ENCODE data around the gene RNF130.

Gene RNF130

DNA sequence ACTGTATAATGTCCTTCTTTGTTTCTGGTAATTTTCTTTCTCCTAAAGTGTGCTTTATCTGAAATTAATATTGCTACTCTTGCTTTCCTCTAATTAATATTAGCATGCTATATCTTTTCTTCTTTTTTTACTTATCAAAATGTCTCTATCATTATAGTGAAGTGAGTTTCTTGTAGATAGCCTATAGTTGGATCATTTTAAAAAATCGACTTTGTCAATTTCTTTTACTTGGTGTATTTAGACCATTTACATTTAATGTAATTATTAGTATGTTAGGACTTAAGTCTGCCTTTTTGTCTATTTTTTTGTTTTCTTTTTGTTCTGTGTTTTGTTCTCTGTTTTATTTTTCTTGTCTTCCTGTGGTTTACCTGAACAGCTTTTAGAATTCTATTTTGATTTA, 35.4 kb upstream of the RNF130 start:
- Histone ChIP-seq H3K9me3 (ENCODE audit: insufficient read depth, low read length) (peaks cover 10% of the 10 kb centered on the region), H3K36me3 (replicated peaks; ENCODE audit: low read depth, low read length) (no peaks in the 10 kb centered on the region), H4K20me1 (ENCODE audit: insufficient read depth, low read length) (no peaks in the 10 kb centered on the region), H3K4me2 (ENCODE audit: low read length) (no peak overlapping the region), H3K79me2 (ENCODE audit: low read length) (no peaks in the 10 kb centered on the region), H3K27ac (ENCODE audit: low read length) (no peak overlapping the region), H3K9ac (ENCODE audit: low read length) (no peak overlapping the region), H3K4me1 (ENCODE audit: low read length) (no peaks in the 10 kb centered on the region), H3K27me3 (ENCODE audit: low read depth, low read length) (no peaks in the 10 kb centered on the region), H3K4me3 (ENCODE audit: low read length) (no peak overlapping the region), H2AFZ (ENCODE audit: low read depth, low read length) (no peak overlapping the region)
- no peak for TF ChIP-seq EZH2phosphoT487 (IDR thresholded peaks at IDR 0.05; ENCODE audit: low read depth)
- TF ChIP-seq, protein P1, sequence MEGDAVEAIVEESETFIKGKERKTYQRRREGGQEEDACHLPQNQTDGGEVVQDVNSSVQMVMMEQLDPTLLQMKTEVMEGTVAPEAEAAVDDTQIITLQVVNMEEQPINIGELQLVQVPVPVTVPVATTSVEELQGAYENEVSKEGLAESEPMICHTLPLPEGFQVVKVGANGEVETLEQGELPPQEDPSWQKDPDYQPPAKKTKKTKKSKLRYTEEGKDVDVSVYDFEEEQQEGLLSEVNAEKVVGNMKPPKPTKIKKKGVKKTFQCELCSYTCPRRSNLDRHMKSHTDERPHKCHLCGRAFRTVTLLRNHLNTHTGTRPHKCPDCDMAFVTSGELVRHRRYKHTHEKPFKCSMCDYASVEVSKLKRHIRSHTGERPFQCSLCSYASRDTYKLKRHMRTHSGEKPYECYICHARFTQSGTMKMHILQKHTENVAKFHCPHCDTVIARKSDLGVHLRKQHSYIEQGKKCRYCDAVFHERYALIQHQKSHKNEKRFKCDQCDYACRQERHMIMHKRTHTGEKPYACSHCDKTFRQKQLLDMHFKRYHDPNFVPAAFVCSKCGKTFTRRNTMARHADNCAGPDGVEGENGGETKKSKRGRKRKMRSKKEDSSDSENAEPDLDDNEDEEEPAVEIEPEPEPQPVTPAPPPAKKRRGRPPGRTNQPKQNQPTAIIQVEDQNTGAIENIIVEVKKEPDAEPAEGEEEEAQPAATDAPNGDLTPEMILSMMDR (IDR thresholded peaks at IDR 0.05; ENCODE audit: low read depth, low read length), result no peak

DNA sequence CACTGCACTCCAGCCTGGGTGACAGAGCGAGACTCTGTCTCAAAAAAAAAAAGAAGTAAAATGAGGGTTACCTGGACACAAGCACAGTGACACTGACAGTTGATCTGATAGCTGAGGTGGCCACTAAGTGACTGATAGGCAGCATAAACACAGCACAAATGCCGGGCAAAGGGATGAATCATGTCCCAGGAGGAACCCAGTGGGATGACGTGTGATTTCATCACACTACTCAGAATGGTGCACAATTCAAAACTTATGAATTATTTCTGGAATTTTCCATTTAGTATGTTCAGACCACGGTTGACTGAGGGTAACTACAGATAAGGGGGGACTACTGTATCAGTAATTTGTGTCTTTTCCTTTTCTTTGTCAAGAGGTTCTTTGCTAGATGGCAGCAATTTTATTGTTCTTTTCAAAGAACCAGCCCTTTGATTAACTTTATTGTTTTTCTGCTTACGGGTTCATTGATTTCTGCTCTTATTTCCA, 34.3 kb upstream of the RNF130 start:
- no peak for TF ChIP-seq EZH2phosphoT487 (IDR thresholded peaks at IDR 0.05; ENCODE audit: low read depth)
- TF ChIP-seq, protein P1 (IDR thresholded peaks at IDR 0.05; ENCODE audit: low read depth, low read length), result no peak
- H3K4me3 ChIP-seq (ENCODE audit: low read length), result no peak overlapping the region
- peaks cover 10% of the 10 kb centered on the region for H3K9me3 ChIP-seq (ENCODE audit: insufficient read depth, low read length)
- H3K79me2 ChIP-seq (ENCODE audit: low read length), result no peaks in the 10 kb centered on the region
- H3K4me2 ChIP-seq (ENCODE audit: low read length), result no peak overlapping the region
- H3K9ac ChIP-seq (ENCODE audit: low read length), result no peak overlapping the region
- H3K36me3 ChIP-seq (replicated peaks; ENCODE audit: low read depth, low read length), result no peaks in the 10 kb centered on the region
- no peaks in the 10 kb centered on the region for H3K27me3 ChIP-seq (ENCODE audit: low read depth, low read length)
- H3K4me1 ChIP-seq (ENCODE audit: low read length), result no peaks in the 10 kb centered on the region
- no peak overlapping the region for H2AFZ ChIP-seq (ENCODE audit: low read depth, low read length)
- no peak overlapping the region for H3K27ac ChIP-seq (ENCODE audit: low read length)
- no peaks in the 10 kb centered on the region for H4K20me1 ChIP-seq (ENCODE audit: insufficient read depth, low read length)

DNA sequence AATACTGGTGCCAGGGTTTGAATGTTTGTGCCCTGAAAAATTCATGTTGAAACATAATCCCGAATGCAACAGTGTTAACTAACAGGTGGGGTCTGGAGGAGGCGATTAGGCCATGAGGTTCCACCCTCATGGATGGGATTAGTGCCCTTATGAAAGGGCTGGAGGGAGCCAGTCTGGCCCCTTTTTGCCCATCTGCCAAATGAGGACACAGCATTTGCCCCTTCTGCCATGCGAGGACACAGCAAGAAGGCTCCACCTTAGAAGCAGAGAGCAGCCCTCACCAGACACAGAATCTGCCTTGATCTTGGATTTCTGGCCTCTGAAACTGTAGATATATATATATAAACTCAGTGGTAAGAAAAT, 32.6 kb upstream of the RNF130 start:
- Histone ChIP-seq H3K4me3 (ENCODE audit: low read length) (no peak overlapping the region), H2AFZ (ENCODE audit: low read depth, low read length) (no peak overlapping the region)

DNA sequence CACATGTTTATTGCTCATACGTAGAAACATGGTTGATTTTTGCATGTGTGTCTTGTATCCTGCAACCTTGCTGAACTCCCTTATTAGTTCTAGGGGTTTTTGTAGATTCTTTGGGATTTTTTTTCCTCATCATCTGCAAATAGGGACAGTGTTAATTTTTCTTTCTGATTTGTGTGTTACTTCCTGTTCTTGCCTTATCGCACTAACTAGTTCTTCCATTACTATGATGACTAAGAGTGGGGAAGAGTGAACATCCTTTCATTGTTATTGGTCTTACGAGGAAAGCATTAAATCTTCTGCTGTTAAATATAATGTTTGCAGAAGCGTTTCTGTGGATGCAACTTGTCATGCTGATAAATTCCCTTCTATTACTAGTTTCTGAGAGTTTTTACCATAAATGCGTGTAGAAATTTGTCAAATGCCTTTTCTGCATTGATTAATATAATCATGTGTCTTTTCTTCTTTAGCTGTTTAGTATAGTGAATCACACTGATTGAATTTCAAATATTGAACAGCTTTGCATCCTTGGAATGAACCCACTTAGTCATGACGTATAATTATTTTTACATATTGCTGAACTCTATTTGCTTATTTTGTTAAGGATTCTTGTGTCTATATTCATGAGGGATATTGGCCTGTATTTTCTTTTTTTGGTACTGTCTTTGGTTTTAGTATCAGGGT, 32.1 kb upstream of the RNF130 start:
- H4K20me1 ChIP-seq (ENCODE audit: insufficient read depth, low read length), result no peaks in the 10 kb centered on the region
- H3K27ac ChIP-seq (ENCODE audit: low read length), result no peak overlapping the region
- no peaks in the 10 kb centered on the region for H3K27me3 ChIP-seq (ENCODE audit: low read depth, low read length)
- TF ChIP-seq, protein P1 (IDR thresholded peaks at IDR 0.05; ENCODE audit: low read depth, low read length), result no peak
- TF ChIP-seq EZH2phosphoT487 (IDR thresholded peaks at IDR 0.05; ENCODE audit: low read depth), result no peak
- no peaks in the 10 kb centered on the region for H3K79me2 ChIP-seq (ENCODE audit: low read length)
- no peak overlapping the region for H3K4me3 ChIP-seq (ENCODE audit: low read length)
- peaks cover 10% of the 10 kb centered on the region for H3K9me3 ChIP-seq (ENCODE audit: insufficient read depth, low read length)
- H3K4me1 ChIP-seq (ENCODE audit: low read length), result no peaks in the 10 kb centered on the region
- H3K4me2 ChIP-seq (ENCODE audit: low read length), result no peak overlapping the region
- no peak overlapping the region for H3K9ac ChIP-seq (ENCODE audit: low read length)
- H3K36me3 ChIP-seq (replicated peaks; ENCODE audit: low read depth, low read length), result no peaks in the 10 kb centered on the region
- H2AFZ ChIP-seq (ENCODE audit: low read depth, low read length), result no peak overlapping the region

More for the DNA sequence above, 32.6 kb upstream of the RNF130 start:
- H3K4me1 ChIP-seq (ENCODE audit: low read length), result no peaks in the 10 kb centered on the region
- H3K4me2 ChIP-seq (ENCODE audit: low read length), result no peak overlapping the region
- TF ChIP-seq EZH2phosphoT487 (IDR thresholded peaks at IDR 0.05; ENCODE audit: low read depth), result no peak
- TF ChIP-seq, protein P1 (IDR thresholded peaks at IDR 0.05; ENCODE audit: low read depth, low read length), result no peak
- no peak overlapping the region for H3K27ac ChIP-seq (ENCODE audit: low read length)
- H4K20me1 ChIP-seq (ENCODE audit: insufficient read depth, low read length), result no peaks in the 10 kb centered on the region
- no peaks in the 10 kb centered on the region for H3K27me3 ChIP-seq (ENCODE audit: low read depth, low read length)
- H3K79me2 ChIP-seq (ENCODE audit: low read length), result no peaks in the 10 kb centered on the region
- peaks cover 10% of the 10 kb centered on the region for H3K9me3 ChIP-seq (ENCODE audit: insufficient read depth, low read length)
- H3K9ac ChIP-seq (ENCODE audit: low read length), result no peak overlapping the region
- H3K36me3 ChIP-seq (replicated peaks; ENCODE audit: low read depth, low read length), result no peaks in the 10 kb centered on the region
